ENCODE results near the gene SMARCA2.
A peak's percentile ranks its signal among the peaks of the same experiment; 100 is the strongest.

Gene SMARCA2

DNA sequence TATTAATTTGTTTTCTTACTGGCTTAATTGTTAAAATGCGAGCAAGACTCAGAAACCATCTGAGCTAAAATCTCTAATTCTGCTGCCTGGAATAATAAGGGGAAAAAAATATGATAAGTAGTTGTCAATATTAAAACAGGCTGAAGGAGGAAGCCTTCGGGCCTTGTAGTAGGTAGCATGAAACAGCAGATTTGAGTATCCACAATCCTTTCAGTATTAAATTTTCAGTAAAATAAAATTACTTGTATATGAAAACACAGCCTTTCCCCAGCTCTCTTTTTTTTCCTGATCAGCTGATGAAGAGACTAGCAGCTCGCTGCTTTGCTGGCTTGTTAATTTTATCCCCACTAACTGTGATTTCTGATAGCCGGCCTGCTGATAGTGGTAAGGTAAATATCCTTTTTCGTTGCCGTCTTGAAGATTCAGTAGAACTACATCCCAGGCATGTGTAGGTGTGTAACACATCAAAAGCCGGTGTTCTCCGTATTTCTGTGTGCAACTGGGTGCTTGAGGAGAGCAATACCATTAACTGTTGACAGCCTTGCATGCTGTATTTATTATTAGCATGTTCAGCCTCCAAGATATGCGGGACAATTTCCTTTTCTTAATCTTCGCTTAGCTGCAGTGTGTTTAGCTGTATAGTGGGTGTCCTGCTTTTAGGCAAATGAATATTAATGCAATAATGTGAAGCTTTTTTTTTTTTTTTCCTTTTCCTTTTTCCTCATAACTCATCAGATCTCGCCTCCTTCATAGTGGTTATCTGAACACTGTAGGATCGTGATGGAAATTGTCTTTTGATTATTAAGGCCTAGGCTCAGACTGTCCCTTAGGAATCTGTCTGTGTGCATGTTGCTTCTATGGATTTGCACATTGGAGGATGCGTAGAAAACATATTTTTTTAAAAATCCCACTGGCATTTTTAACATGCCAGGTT lies 144.6 kb downstream of the SMARCA2 start:
- TF ChIP-seq, protein P1, sequence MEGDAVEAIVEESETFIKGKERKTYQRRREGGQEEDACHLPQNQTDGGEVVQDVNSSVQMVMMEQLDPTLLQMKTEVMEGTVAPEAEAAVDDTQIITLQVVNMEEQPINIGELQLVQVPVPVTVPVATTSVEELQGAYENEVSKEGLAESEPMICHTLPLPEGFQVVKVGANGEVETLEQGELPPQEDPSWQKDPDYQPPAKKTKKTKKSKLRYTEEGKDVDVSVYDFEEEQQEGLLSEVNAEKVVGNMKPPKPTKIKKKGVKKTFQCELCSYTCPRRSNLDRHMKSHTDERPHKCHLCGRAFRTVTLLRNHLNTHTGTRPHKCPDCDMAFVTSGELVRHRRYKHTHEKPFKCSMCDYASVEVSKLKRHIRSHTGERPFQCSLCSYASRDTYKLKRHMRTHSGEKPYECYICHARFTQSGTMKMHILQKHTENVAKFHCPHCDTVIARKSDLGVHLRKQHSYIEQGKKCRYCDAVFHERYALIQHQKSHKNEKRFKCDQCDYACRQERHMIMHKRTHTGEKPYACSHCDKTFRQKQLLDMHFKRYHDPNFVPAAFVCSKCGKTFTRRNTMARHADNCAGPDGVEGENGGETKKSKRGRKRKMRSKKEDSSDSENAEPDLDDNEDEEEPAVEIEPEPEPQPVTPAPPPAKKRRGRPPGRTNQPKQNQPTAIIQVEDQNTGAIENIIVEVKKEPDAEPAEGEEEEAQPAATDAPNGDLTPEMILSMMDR (IDR thresholded peaks at IDR 0.05; ENCODE audit: insufficient read depth, low read length, poor library complexity, severe bottlenecking) = no peak
- no peak for TF ChIP-seq EZH2phosphoT487 (conservative IDR thresholded peaks at IDR 0.05; ENCODE audit: low read length)
- H4K20me1 ChIP-seq (ENCODE audit: low read depth, low read length) = no peaks in the 10 kb centered on the region
- no peak overlapping the region for H3K27ac ChIP-seq (ENCODE audit: low read depth, low read length)
- no peak overlapping the region for H2AFZ ChIP-seq (ENCODE audit: low read depth, low read length, severe bottlenecking)
- peak overlapping the region; percentile 46 for H3K4me2 ChIP-seq (ENCODE audit: low read depth, low read length, poor library complexity, severe bottlenecking)
- no peak overlapping the region for H3K9ac ChIP-seq (ENCODE audit: low read length)
- no peak overlapping the region for H3K4me3 ChIP-seq (ENCODE audit: insufficient read depth, low read length, poor library complexity, severe bottlenecking)
- H3K9me3 ChIP-seq (ENCODE audit: insufficient read depth, low read length) = no peaks in the 10 kb centered on the region
- H3K9me2 ChIP-seq (replicated peaks; ENCODE audit: insufficient read depth, low read length) = no peaks in the 10 kb centered on the region
- no peaks in the 10 kb centered on the region for H3K79me2 ChIP-seq (ENCODE audit: insufficient read depth, low read length)
- H3K36me3 ChIP-seq (ENCODE audit: low read length) = no peaks in the 10 kb centered on the region
- H3F3A ChIP-seq (ENCODE audit: insufficient read depth) = no peaks in the 10 kb centered on the region
- H3K27me3 ChIP-seq (ENCODE audit: low read length) = no peaks in the 10 kb centered on the region

DNA sequence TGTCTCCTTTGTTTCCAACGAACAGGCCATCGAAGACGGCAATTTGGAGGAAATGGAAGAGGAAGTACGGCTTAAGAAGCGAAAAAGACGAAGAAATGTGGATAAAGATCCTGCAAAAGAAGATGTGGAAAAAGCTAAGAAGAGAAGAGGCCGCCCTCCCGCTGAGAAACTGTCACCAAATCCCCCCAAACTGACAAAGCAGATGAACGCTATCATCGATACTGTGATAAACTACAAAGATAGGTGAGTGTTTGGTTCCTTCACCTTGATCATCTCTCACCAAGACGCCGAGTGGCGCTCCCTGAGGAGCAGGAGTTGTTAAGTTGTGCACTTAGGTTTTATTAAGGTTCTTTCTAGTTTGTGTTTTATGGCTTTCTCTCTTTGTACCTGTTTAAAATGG lies 146.5 kb downstream of the SMARCA2 start:
- no peaks in the 10 kb centered on the region for H3K36me3 ChIP-seq (ENCODE audit: low read length)
- no peak overlapping the region for H3K4me3 ChIP-seq (ENCODE audit: insufficient read depth, low read length, poor library complexity, severe bottlenecking)
- H2AFZ ChIP-seq (ENCODE audit: low read depth, low read length, severe bottlenecking) = no peak overlapping the region
- no peaks in the 10 kb centered on the region for H3K27me3 ChIP-seq (ENCODE audit: low read length)
- H3K27ac ChIP-seq (ENCODE audit: low read depth, low read length) = no peak overlapping the region
- H3K9me2 ChIP-seq (replicated peaks; ENCODE audit: insufficient read depth, low read length) = no peaks in the 10 kb centered on the region
- H3K79me2 ChIP-seq (ENCODE audit: insufficient read depth, low read length) = no peaks in the 10 kb centered on the region
- H3K9me3 ChIP-seq (ENCODE audit: insufficient read depth, low read length) = no peaks in the 10 kb centered on the region
- no peaks in the 10 kb centered on the region for H4K20me1 ChIP-seq (ENCODE audit: low read depth, low read length)
- TF ChIP-seq, protein P1 (IDR thresholded peaks at IDR 0.05; ENCODE audit: insufficient read depth, low read length, poor library complexity, severe bottlenecking) = no peak
- no peak for TF ChIP-seq EZH2phosphoT487 (conservative IDR thresholded peaks at IDR 0.05; ENCODE audit: low read length)
- no peak overlapping the region for H3K4me2 ChIP-seq (ENCODE audit: low read depth, low read length, poor library complexity, severe bottlenecking)
- H3K9ac ChIP-seq (ENCODE audit: low read length) = no peak overlapping the region
- no peaks in the 10 kb centered on the region for H3F3A ChIP-seq (ENCODE audit: insufficient read depth)

DNA sequence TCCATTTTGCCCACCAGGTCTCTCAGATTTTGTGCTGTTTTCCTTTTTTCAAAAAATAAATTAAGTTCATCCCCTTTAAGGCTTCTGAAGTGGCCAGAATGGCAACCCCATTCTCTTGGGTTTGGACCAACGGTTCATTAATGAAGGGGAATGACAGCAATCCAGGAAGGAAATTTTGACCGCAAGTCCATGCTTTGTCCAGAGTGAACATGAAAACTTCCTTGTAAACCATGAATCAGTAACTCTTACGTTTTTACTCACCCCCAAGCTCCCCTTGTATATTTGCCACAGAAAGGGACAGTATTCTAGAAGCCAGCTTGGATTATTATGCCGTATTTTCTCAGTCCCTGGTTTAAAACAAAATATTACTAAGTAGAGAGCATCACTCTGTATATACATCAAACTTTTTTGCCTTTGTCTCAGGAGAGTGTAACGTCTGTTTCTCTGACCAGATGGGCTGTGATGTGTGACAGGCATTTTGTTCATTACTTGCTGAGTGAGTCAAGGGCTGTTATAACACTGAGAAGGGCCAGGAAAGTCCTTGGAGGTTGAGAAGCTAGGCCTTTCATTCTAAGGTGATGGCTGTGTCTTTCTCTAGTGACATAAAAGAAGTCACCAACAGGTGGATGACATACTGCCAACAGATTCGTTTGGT lies 148.2 kb downstream of the SMARCA2 start:
- no peaks in the 10 kb centered on the region for H3K9me3 ChIP-seq (ENCODE audit: insufficient read depth, low read length)
- H3K79me2 ChIP-seq (ENCODE audit: insufficient read depth, low read length) = no peaks in the 10 kb centered on the region
- H3F3A ChIP-seq (ENCODE audit: insufficient read depth) = no peaks in the 10 kb centered on the region
- H3K4me3 ChIP-seq (ENCODE audit: insufficient read depth, low read length, poor library complexity, severe bottlenecking) = no peak overlapping the region
- no peak overlapping the region for H2AFZ ChIP-seq (ENCODE audit: low read depth, low read length, severe bottlenecking)
- H3K36me3 ChIP-seq (ENCODE audit: low read length) = no peaks in the 10 kb centered on the region
- H3K4me2 ChIP-seq (ENCODE audit: low read depth, low read length, poor library complexity, severe bottlenecking) = no peak overlapping the region
- no peaks in the 10 kb centered on the region for H3K27me3 ChIP-seq (ENCODE audit: low read length)
- TF ChIP-seq, protein P1 (IDR thresholded peaks at IDR 0.05; ENCODE audit: insufficient read depth, low read length, poor library complexity, severe bottlenecking) = no peak
- no peak for TF ChIP-seq EZH2phosphoT487 (conservative IDR thresholded peaks at IDR 0.05; ENCODE audit: low read length)
- H3K27ac ChIP-seq (ENCODE audit: low read depth, low read length) = no peak overlapping the region
- no peaks in the 10 kb centered on the region for H4K20me1 ChIP-seq (ENCODE audit: low read depth, low read length)
- H3K9me2 ChIP-seq (replicated peaks; ENCODE audit: insufficient read depth, low read length) = no peaks in the 10 kb centered on the region
- no peak overlapping the region for H3K9ac ChIP-seq (ENCODE audit: low read length)

All from SU-DHL-6 (cell line).